Measurements from ENCODE around the gene GNA12. TPM values are rescaled to one million over a fixed set of nuclear protein-coding genes. Genes with fewer than 3 reads are reported as not detected.

The GNA12 gene
- total and polyA plus RNA-seq, 9 of the 15 experiments (the other 6 are each of a cell fraction or from before 2014, with no cell fraction given) = 0.65 to 32.7 (median 9.6) TPM

DNA sequence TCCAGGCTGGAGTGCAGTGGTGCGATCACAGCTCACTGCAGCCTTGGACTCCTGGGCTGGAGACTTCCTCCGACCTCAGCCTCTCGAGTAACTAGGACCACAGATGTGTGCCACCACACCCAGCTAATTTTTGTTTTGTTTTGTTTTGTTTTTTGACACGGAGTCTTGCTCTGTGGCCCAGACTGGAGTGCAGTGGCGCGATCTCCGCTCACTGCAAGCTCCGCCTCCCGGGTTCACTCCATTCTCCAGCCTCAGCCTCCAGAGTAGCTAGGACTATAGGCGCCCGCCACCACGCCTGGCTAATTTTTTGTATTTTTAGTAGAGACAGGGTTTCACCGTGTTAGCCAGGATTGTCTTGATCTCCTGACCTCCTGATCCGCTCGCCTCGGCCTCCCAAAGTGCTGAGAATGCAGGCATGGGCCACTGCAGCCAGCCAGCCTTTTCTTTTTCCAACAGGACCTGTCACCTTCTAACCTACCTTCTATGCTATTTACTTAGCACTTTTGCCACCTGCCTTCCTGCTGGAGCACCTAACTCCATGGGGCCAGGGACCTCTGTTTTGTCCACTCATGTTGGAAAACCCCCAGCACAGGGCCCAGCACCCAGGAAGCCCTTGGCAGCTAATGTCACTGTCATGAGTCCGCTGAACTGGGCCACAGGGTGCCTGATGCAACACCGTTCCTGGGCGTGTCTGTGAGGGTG lies 150.5 kb downstream of the GNA12 start (continued):
- TF ChIP-seq KLF6 (CRISPR knock-in tag; IDR thresholded peaks at IDR 0.05; ENCODE audit: borderline replicate concordance) = peak; percentile 44; the same call in 1 of the 2 replicates
- TF ChIP-seq, protein P1, sequence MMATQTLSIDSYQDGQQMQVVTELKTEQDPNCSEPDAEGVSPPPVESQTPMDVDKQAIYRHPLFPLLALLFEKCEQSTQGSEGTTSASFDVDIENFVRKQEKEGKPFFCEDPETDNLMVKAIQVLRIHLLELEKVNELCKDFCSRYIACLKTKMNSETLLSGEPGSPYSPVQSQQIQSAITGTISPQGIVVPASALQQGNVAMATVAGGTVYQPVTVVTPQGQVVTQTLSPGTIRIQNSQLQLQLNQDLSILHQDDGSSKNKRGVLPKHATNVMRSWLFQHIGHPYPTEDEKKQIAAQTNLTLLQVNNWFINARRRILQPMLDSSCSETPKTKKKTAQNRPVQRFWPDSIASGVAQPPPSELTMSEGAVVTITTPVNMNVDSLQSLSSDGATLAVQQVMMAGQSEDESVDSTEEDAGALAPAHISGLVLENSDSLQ (IDR thresholded peaks at IDR 0.05) = 0 out of 2 replicates have a peak, but pooled peaks have one; percentile 35
- 0 out of 4 replicates have a peak, but pooled peaks of 1 of the 2 experiments have one; percentile 23 for TF ChIP-seq NRF1 (conservative IDR thresholded peaks at IDR 0.05 in 1 of 2, IDR thresholded peaks at IDR 0.05 in 1 of 2)
- TF ChIP-seq MEIS2 (IDR thresholded peaks at IDR 0.05; ENCODE audit: partially characterized antibody) = peak; percentile 31

DNA sequence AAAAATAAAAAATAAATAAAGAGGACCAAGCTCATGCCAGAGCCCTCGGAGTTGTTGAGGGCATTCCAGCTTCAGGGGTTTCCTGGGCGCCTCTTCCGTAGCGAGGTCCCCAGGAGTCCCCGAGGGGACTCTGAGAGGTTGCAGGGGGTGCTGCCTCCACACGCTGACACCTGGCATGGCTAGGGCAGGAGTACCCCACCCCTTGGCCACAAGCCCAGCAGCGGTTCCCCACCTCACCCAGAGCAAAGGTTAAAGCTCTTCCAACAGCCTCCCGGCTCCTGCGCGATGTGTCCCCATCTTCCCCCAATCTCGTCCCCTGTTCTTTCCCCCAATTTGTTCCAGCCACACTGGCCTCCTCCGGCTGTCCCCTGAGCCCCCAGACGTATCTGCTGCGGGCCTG lies 151.6 kb downstream of the GNA12 start:
- Histone ChIP-seq H3K9me1 (ENCODE audit: control insufficient read depth, insufficient read depth, low read length) (no peaks in the 10 kb centered on the region), H3K79me2 (ENCODE audit: control insufficient read depth, insufficient read depth, low read length) (no peaks in the 10 kb centered on the region), H3K4me1 (replicated peaks in 1 of 2; ENCODE audit: control insufficient read depth in 2 of 2, insufficient read depth in 2 of 2, low read length in 2 of 2) (peaks cover 0 to 17% of the 10 kb centered on the region in 2 experiments; a peak in 2 of 5 replicates), H3K9ac (ENCODE audit: insufficient read depth in 1 of 2, low read depth in 2 of 2, low read length in 2 of 2) (no peak overlapping the region), H3K27ac (ENCODE audit: extremely low read depth, low read depth, low read length) (no peak overlapping the region), H3K4me3 (no peak overlapping the region), H3K27me3 (ENCODE audit: control insufficient read depth in 2 of 2, insufficient read depth in 2 of 2, low read length in 2 of 2) (peaks cover 22 to 44% of the 10 kb centered on the region in 2 experiments), H3K4me2 (ENCODE audit: insufficient read depth, low read length) (no peak overlapping the region), H3K36me3 (ENCODE audit: control insufficient read depth, insufficient read depth, low read length) (no peaks in the 10 kb centered on the region), H4K20me1 (replicated peaks; ENCODE audit: control insufficient read depth, insufficient read depth, low read length) (peaks cover 5% of the 10 kb centered on the region; the same call in 1 of the 2 replicates), H3K9me3 (replicated peaks; ENCODE audit: control insufficient read depth, insufficient read depth, low read depth, low read length) (no peaks in the 10 kb centered on the region), H2AFZ (ENCODE audit: low read depth, low read length) (no peak overlapping the region)
- no TSS peak for BruUV-seq (replicated peaks)
- no peak for DNase-seq (ENCODE audit: extremely low read depth in 1 of 4, low spot score in 3 of 4)
- ChIA-PET POLR2A (interaction anchor here (1.5 kb wide), 1 partner anchor 9 kb away, joined by 5 read pairs; no protein-coding TSS in a partner anchor), CTCF (ENCODE audit: low intra/inter-chr PET ratio) (no interaction called here)
- no peak for FAIRE-seq
- in situ Hi-C loops (cut with MboI) = no loop called here
- intact Hi-C loops (cut with micrococcal nuclease) = no loop called here
- no peak for ATAC-seq
- WGBS (ENCODE audit: insufficient coverage, low coverage, missing lambda C conversion rate) = 67% methylated on average over 14 of the region's 14 CpGs
- TF ChIP-seq AFF1 (IDR thresholded peaks at IDR 0.05; ENCODE audit: low read depth in 1 of 2, partially characterized antibody in 2 of 2) = no peak
- TF ChIP-seq NCOA4 (IDR thresholded peaks at IDR 0.05; ENCODE audit: partially characterized antibody) = no peak
- no peak for TF ChIP-seq CTBP1 (IDR thresholded peaks at IDR 0.05; ENCODE audit: borderline replicate concordance)
- no peak for TF ChIP-seq CBFA2T3 (IDR thresholded peaks at IDR 0.05)
- no peak for TF ChIP-seq NR3C1 (CRISPR knock-in tag; IDR thresholded peaks at IDR 0.05)
- TF ChIP-seq TCF3 (CRISPR knock-in tag; IDR thresholded peaks at IDR 0.05) = no peak
- no peak for TF ChIP-seq ZNF384 (IDR thresholded peaks at IDR 0.05; ENCODE audit: low read depth, low read length)
- no peak for TF ChIP-seq HLTF (IDR thresholded peaks at IDR 0.05)
- TF ChIP-seq HBP1 (CRISPR knock-in tag; IDR thresholded peaks at IDR 0.05) = no peak
- TF ChIP-seq RNF2 (IDR thresholded peaks at IDR 0.05) = no peak

Data from K562 (cell line).